ENCODE data around the gene TMEM91.
"Not testable (repeated sequence)": the region's sequence is repeated elsewhere in the genome, so short reads cannot be mapped to it uniquely, and the experiment has no call there.

The TMEM91 gene

DNA sequence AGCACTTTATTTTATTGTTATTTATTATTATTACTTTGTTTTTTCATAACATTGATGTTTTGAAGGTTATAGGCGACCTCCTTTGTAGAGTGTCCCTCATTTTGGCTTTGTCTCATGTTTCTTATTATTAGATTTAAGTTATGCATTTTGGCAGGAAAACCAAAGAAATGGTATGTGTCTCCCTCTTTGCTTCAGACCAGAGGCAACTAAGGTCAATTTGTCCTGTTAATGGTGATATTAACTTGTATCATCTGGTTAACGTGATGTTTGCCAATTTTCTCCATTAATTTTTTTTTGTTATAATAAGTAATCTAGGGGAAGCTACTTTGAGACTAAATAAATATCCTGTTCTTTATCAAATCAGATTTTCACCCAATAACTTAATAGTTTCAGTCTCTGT lies 3.8 kb upstream of the TMEM91 start:
- no peaks in the 10 kb centered on the region for H3K9me3 ChIP-seq
- no peaks in the 10 kb centered on the region for H3K36me3 ChIP-seq
- peaks cover 0 to 35% (median 15%) of the 10 kb centered on the region in 4 donors for H3K4me1 ChIP-seq
- intact Hi-C loops (cut with DNase I; ENCODE audit: low total_unique reads): no loop called here
- H3K27ac ChIP-seq: no peak overlapping the region
- no peak for DNase-seq
- no peak overlapping the region for H3K4me3 ChIP-seq
- H3K27me3 ChIP-seq: no peaks in the 10 kb centered on the region
- TF ChIP-seq, protein P1, sequence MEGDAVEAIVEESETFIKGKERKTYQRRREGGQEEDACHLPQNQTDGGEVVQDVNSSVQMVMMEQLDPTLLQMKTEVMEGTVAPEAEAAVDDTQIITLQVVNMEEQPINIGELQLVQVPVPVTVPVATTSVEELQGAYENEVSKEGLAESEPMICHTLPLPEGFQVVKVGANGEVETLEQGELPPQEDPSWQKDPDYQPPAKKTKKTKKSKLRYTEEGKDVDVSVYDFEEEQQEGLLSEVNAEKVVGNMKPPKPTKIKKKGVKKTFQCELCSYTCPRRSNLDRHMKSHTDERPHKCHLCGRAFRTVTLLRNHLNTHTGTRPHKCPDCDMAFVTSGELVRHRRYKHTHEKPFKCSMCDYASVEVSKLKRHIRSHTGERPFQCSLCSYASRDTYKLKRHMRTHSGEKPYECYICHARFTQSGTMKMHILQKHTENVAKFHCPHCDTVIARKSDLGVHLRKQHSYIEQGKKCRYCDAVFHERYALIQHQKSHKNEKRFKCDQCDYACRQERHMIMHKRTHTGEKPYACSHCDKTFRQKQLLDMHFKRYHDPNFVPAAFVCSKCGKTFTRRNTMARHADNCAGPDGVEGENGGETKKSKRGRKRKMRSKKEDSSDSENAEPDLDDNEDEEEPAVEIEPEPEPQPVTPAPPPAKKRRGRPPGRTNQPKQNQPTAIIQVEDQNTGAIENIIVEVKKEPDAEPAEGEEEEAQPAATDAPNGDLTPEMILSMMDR (IDR thresholded peaks at IDR 0.05): no peak

DNA sequence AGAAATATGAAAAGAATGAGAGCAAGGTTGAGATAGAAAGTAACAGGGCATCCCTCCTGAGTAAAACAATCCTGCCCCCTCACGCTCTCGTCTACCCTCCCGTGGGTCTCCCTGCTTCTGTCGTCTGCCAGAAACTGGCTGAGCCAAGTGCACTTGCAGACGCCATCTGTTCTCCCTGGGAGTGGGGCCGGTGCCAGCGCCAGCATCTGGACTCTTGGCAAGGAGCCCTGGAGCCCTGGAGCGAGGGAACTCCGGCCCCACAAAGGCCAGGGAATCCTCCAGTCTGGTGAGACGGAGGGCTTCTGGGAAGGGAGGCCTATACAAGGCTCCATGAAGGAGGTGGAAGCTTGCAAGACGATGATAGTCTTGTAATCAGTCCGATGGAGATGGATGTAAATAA lies 2.3 kb upstream of the TMEM91 start:
- intact Hi-C loops (cut with DNase I; ENCODE audit: low total_unique reads): no loop called here
- peak; percentile 72 to 90 for DNase-seq
- no peak overlapping the region for H3K27ac ChIP-seq

DNA sequence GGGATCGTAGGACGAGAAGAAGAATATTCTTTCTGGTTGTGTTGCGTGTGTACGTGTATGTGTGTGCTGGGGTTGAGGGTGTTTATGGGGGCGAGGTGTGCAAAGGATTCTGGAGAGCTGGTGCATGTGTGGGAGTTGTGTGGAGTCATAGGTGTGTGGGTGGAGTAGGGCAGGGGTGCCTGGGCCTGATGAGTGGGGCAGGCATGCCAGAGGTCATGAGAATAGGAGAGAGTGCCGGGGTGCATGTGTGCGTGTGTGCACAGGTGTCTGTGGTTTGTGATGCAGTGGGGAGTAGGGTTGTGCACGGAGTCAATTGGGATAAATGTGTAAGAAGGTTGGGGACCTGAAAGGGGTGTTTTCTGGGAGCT lies 649 bp downstream of the TMEM91 start:
- Histone ChIP-seq H3K27ac (peak overlapping the region; percentile 85 to 88), H3K4me1 (peaks cover 0 to 27% (median 15%) of the 10 kb centered on the region in 4 donors), H3K27me3 (no peaks in the 10 kb centered on the region), H3K36me3 (peaks cover 0 to 8% (median 0%) of the 10 kb centered on the region in 3 donors), H3K9me3 (no peaks in the 10 kb centered on the region), H3K4me3 (peak overlapping the region; percentile 61 to 78)
- intact Hi-C loops (cut with DNase I; ENCODE audit: low total_unique reads): no loop called here
- no peak for DNase-seq
- TF ChIP-seq, protein P1 (IDR thresholded peaks at IDR 0.05): no peak

More for the DNA sequence above, 2.3 kb upstream of the TMEM91 start:
- Histone ChIP-seq H3K36me3 (peaks cover 0 to 7% (median 0%) of the 10 kb centered on the region in 3 donors), H3K4me3 (no peak overlapping the region), H3K4me1 (peaks cover 0 to 27% (median 15%) of the 10 kb centered on the region in 4 donors), H3K9me3 (no peaks in the 10 kb centered on the region), H3K27me3 (no peaks in the 10 kb centered on the region)
- TF ChIP-seq, protein P1 (IDR thresholded peaks at IDR 0.05): no peak

DNA sequence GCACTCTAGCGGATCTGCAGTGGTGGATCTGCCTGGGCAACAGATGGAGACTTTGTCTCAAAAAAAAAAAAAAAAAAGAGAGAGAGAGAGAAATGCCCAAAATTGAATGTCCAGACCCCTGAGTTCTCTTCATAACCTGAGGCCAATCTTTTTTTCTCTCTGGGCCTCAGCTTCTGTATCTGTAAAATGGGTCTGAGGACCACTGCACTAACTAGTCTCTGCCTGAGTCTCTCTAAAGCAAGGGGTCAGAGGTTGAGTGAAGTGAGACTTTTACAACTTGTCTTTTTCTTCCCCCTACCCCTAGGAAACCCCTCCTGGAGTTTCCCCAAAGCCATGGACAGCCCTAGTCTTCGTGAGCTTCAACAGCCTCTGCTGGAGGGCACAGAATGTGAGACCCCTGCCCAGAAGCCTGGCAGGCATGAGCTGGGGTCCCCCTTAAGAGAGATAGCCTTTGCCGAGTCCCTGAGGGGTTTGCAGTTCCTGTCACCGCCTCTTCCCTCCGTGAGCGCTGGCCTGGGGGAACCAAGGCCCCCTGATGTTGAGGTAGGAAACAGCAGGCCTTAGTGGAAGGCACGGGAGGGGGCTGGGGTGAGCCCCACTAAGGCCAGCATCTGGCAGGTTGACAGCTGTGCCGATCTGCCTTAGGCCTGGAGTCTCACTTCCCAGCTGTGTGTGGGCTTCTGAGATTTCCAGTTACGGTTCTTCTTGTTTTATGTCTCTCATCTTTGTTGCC lies 1.8 kb downstream of the TMEM91 start:
- TF ChIP-seq, protein P1 (IDR thresholded peaks at IDR 0.05): no peak
- no peak overlapping the region for H3K27ac ChIP-seq
- peaks cover 0 to 19% (median 0%) of the 10 kb centered on the region in 3 donors for H3K36me3 ChIP-seq
- peaks cover 0 to 27% (median 15%) of the 10 kb centered on the region in 4 donors for H3K4me1 ChIP-seq
- intact Hi-C loops (cut with DNase I; ENCODE audit: low total_unique reads): no loop called here
- no peak for DNase-seq
- no peaks in the 10 kb centered on the region for H3K9me3 ChIP-seq
- H3K27me3 ChIP-seq: no peaks in the 10 kb centered on the region
- H3K4me3 ChIP-seq: no peak overlapping the region

DNA sequence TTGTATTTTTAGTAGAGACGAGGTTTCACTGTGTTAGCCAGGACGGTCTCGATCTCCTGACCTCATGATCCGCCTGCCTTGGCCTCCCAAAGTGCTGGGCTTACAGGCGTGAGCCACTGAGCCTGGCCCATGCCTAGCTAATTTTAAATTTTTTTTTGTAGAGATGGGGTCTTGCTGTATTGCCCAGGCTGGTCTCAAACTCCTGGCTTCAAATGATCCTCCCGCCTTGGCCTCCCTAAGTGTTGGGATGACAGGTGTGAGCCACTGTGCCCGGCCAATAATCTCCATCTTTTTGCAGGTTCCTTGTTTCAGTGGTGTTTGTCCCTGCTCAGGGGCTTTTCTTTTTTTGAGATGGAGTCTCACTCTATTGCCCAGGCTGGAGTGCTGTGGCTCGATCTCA lies 5.2 kb downstream of the TMEM91 start:
- H3K9me3 ChIP-seq; intact Hi-C loops (cut with DNase I; ENCODE audit: low total_unique reads); H3K4me3 ChIP-seq; H3K27ac ChIP-seq; H3K27me3 ChIP-seq; DNase-seq; H3K4me1 ChIP-seq: not testable (repeated sequence)
- peaks cover 3 to 52% (median 18%) of the 10 kb centered on the region in 3 donors for H3K36me3 ChIP-seq

DNA sequence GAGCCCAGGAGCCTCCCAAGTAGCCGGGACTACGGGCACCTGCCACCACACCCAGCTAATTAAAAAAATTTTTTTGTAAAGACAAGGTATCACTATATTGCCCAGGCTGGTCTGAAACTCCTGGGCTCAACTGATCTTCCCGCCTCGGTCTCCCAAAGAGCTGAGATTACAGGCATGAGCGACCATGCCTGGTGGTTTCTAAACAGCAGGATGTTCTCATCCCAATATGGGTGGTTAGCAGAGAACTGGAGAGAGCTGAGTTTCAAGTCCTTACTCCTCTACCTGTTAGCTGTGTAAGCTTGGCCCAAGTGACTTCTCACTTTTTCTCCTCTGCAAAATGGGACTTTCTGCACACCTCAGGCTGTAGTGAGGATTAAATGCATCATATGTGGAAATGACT lies 8.0 kb downstream of the TMEM91 start:
- Histone ChIP-seq H3K9me3 (no peaks in the 10 kb centered on the region), H3K4me1 (no peaks in the 10 kb centered on the region), H3K4me3 (no peak overlapping the region), H3K36me3 (peaks cover 10 to 74% (median 28%) of the 10 kb centered on the region in 3 donors), H3K27ac (no peak overlapping the region), H3K27me3 (no peaks in the 10 kb centered on the region)
- TF ChIP-seq, protein P1 (IDR thresholded peaks at IDR 0.05): no peak
- intact Hi-C loops (cut with DNase I; ENCODE audit: low total_unique reads): no loop called here
- no peak for DNase-seq
